SK-N-SH treated with all-trans-retinoic acid at 6 μM for 48 hours (cell line): ENCODE measurements around the gene CORT.

Source experiments
- BACH2 ChIP-seq: fragments of 250-450 bp; sonication (Bioruptor Pico); IDR thresholded peaks from 2 replicates; pipeline ENCODE4 v1.9.0; 2021; ENCODE audit warnings: mild to moderate bottlenecking, borderline replicate concordance
- RARB ChIP-seq: fragments of 250-450 bp; sonication (Bioruptor Pico); IDR thresholded peaks from 2 replicates; pipeline ENCODE4 v1.8.0; 2021; ENCODE audit warnings: mild to moderate bottlenecking, moderate library complexity
- TCF4 ChIP-seq: fragments of 250-450 bp; sonication (Bioruptor Pico); IDR thresholded peaks from 2 replicates; pipeline ENCODE4 v1.8.0; 2021; ENCODE audit warnings: mild to moderate bottlenecking, moderate library complexity, borderline replicate concordance
- ZNF70 ChIP-seq: fragments of 450-650 bp; formaldehyde crosslinking; IDR thresholded peaks from 2 replicates; pipeline ENCODE4 v1.5.0; 2020; ENCODE audit warnings: mild to moderate bottlenecking, moderate library complexity
- TF ChIP-seq, protein P1 (sequence below): fragments of 250-450 bp; sonication (Bioruptor Pico); IDR thresholded peaks from 2 replicates; pipeline ENCODE4 v1.8.0; 2020; ENCODE audit warnings: mild to moderate bottlenecking, moderate library complexity, borderline replicate concordance

DNA sequence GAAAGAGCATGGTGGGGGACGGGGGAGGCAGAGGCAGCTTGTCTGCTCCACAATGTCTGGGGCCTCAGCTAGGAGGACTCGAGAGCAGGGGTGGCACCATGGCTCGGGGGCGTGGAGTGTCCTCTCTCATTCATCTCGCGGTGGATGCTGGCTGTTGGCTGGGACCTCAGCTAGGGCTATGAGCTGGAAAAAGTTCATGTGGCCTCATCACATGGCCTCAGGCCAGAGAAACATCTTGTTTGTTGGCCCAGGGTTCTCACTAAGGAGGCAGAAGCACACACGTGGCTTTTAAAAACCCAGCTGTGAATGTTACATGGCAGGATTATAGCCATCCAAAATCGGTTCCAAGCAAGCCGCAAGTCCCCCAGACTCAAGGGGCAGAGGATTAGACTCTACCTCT is 25.8 kb upstream of the CORT start:
- TF ChIP-seq RARB (CRISPR knock-in tag) (no peak), ZNF70 (CRISPR knock-in tag) (no peak), BACH2 (CRISPR knock-in tag) (no peak), TCF4 (CRISPR knock-in tag) (no peak)
- TF ChIP-seq, protein P1, sequence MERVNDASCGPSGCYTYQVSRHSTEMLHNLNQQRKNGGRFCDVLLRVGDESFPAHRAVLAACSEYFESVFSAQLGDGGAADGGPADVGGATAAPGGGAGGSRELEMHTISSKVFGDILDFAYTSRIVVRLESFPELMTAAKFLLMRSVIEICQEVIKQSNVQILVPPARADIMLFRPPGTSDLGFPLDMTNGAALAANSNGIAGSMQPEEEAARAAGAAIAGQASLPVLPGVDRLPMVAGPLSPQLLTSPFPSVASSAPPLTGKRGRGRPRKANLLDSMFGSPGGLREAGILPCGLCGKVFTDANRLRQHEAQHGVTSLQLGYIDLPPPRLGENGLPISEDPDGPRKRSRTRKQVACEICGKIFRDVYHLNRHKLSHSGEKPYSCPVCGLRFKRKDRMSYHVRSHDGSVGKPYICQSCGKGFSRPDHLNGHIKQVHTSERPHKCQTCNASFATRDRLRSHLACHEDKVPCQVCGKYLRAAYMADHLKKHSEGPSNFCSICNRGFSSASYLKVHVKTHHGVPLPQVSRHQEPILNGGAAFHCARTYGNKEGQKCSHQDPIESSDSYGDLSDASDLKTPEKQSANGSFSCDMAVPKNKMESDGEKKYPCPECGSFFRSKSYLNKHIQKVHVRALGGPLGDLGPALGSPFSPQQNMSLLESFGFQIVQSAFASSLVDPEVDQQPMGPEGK, result no peak
